GM19438 (cell line): ENCODE results near the gene GRAP2.
"Not testable (repeated sequence)": the region's sequence is repeated elsewhere in the genome, so short reads cannot be mapped to it uniquely, and the experiment has no call there.

Experiments used
- ATAC-seq: cut with Tn5 transposase; IDR thresholded peaks from one replicate; pipeline ENCODE4 v1.9.1; 2021; ENCODE audit warnings: low read depth; ENCODE audit not compliant: unreplicated experiment

Gene GRAP2

GRCh38 chr22:39942439-39943230 lies 41.8 kb downstream of the GRAP2 start:
- no peak for ATAC-seq

GRCh38 chr22:39943337-39943736 lies 42.5 kb downstream of the GRAP2 start:
- ATAC-seq, result no peak

GRCh38 chr22:39943953-39944872 lies 43.3 kb downstream of the GRAP2 start:
- ATAC-seq, result no peak

- no peak for ATAC-seq
These were observed 45.2 kb downstream of the GRAP2 start for GRCh38 chr22:39946126-39946502.

GRCh38 chr22:39946503-39947219 lies 45.8 kb downstream of the GRAP2 start:
- ATAC-seq, result no peak

- no peak for ATAC-seq
These were observed 46.6 kb downstream of the GRAP2 start for GRCh38 chr22:39947220-39948216.

GRCh38 chr22:39949964-39950737 lies 49.3 kb downstream of the GRAP2 start:
- ATAC-seq, result no peak

GRCh38 chr22:39951603-39952293 lies 50.9 kb downstream of the GRAP2 start:
- ATAC-seq, result not testable (repeated sequence)

GRCh38 chr22:39952347-39952746 lies 51.5 kb downstream of the GRAP2 start:
- ATAC-seq, result no peak

- no peak for ATAC-seq
These were observed 52.2 kb downstream of the GRAP2 start for GRCh38 chr22:39953101-39953500.

GRCh38 chr22:39954584-39955055 lies 53.7 kb downstream of the GRAP2 start:
- ATAC-seq, result no peak

GRCh38 chr22:39955675-39956074 lies 54.8 kb downstream of the GRAP2 start:
- no peak for ATAC-seq

GRCh38 chr22:39956932-39957664 lies 56.2 kb downstream of the GRAP2 start:
- ATAC-seq, result no peak

- ATAC-seq, result no peak
These were observed 57.3 kb downstream of the GRAP2 start for GRCh38 chr22:39958009-39958711.

- ATAC-seq, result no peak
These were observed 58.2 kb downstream of the GRAP2 start for GRCh38 chr22:39958949-39959639.

GRCh38 chr22:39959640-39960447 lies 59.0 kb downstream of the GRAP2 start, which contains the start of gene TMA7B:
Gene TMA7B (plus strand): TSS chr22:39960397. CDS start chr22:39964375, 3,978 bp downstream.
- ATAC-seq, result no peak
